ENCODE measurements around the gene PTOV1. TPM values are rescaled to one million over a fixed set of nuclear protein-coding genes. Genes with fewer than 3 reads are reported as not detected.

The PTOV1 gene
- total and polyA plus RNA-seq, 10 of the 15 experiments (the other 5 are each of a cell fraction or from before 2014, with no cell fraction given): 3.2 to 83.5 (median 22.3) TPM

DNA sequence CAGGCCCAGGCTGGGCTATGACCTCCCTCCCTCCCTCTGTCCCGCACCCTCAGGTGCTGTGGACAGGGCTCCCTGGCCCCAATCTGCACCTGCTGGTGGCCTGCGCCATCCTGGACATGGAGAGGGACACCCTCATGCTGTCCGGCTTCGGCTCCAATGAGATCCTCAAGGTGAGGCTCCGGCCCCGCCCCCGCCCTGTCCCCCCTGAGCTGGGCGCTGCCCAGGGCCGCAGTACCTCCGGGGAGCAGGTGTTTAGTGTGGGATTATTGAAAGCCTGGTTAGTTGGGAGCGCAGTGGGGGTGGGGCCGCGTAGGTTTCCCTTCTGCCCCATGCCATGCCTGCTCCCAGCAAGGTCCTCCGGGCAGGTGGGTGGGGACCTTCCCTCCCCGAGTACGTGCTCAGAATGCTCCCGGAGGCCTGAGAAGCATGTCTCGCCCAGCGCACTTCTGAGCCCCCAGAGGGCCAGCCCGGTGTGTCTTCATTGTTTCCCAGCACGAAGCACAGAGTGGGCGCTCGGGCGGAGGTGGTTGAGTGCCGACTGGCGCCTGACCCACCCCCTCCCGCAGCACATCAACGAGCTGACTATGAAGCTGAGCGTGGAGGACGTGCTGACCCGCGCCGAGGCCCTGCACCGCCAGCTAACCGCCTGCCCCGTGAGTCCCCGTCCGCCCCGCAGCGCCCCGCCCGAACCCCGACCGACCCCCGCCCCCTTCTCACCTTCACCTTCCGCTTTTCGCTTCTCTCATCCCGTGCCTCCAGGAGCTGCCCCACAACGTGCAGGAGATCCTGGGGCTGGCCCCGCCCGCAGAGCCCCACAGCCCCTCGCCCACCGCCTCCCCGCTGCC lies 36.9 kb downstream of the PTOV1 start (continued):
- TF ChIP-seq ZBTB11 (CRISPR knock-in tag; IDR thresholded peaks at IDR 0.05) (0 out of 2 replicates have a peak, but pooled peaks have one; percentile 13), SPI1 (IDR thresholded peaks at IDR 0.05; ENCODE audit: borderline replicate concordance, insufficient read depth, low read depth, low read length) (no peak), NR2C1 (IDR thresholded peaks at IDR 0.05) (no peak)

- peaks cover 2 to 13% of the 10 kb centered on the region in 2 experiments; a peak in 3 of 4 replicates for H3K36me3 ChIP-seq (ENCODE audit: control insufficient read depth in 2 of 2, insufficient read depth in 2 of 2, low read length in 1 of 2)
- H3K27me3 ChIP-seq (replicated peaks in 1 of 2; ENCODE audit: control insufficient read depth in 2 of 2, insufficient read depth in 2 of 2, low read length in 1 of 2): no peaks in the 10 kb centered on the region
- no peak for DNase-seq (ENCODE audit: low read depth, low spot score)
- FAIRE-seq: no peak
- H4K20me1 ChIP-seq (ENCODE audit: control insufficient read depth, insufficient read depth): no peaks in the 10 kb centered on the region
- H3K4me1 ChIP-seq (ENCODE audit: control insufficient read depth, insufficient read depth, low read length): peaks cover 22% of the 10 kb centered on the region
- no peaks in the 10 kb centered on the region; the same call in 2 of the 3 replicates for H3K9me3 ChIP-seq (replicated peaks; ENCODE audit: control insufficient read depth, insufficient read depth, low read length)
- intact Hi-C loops (cut with micrococcal nuclease; ENCODE audit: unreplicated experiment) (no loop called here), in situ Hi-C loops (cut with MboI) (loop anchor here (25.0 kb wide), 1 partner anchor 1251 kb away; the partner anchor contains the start of genes CA11 and DBP)
- H3K9ac ChIP-seq (ENCODE audit: control insufficient read depth, insufficient read depth, low read length): no peak overlapping the region
- RAD21 ChIA-PET (ENCODE audit: unreplicated experiment): interaction anchor here (0.6 to 2.4 kb wide), 9 partner anchors 8 to 224 kb away, joined by 3 to 9 read pairs (median 3); partner anchors contain the start of genes ATF5, IL4I1 and NUP62
- peak; percentile 3 for ATAC-seq
- no peak overlapping the region for H2AFZ ChIP-seq (ENCODE audit: control insufficient read depth, low read depth, low read length)
- SMC1A ChIA-PET (ENCODE audit: uncharacterized antibody, unreplicated experiment): interaction anchor here (1.3 to 3.1 kb wide), 3 partner anchors 19 to 40 kb away, joined by 5 to 15 read pairs (median 6); partner anchors contain the start of genes ATF5 and NUP62
- H3K27ac ChIP-seq (ENCODE audit: control insufficient read depth, insufficient read depth): no peak overlapping the region
- 17% methylated on average over 16 of the region's 18 CpGs for WGBS (ENCODE audit: insufficient coverage, insufficient replicate concordance, low lambda C conversion rate, missing lambda C conversion rate)
- peaks cover 19% of the 10 kb centered on the region for H3K79me2 ChIP-seq (ENCODE audit: control insufficient read depth, insufficient read depth, low read length)
- H3K4me2 ChIP-seq (ENCODE audit: control insufficient read depth, insufficient read depth): peak overlapping the region; percentile 59
- peak overlapping the region; percentile 49; the same call in 1 of the 2 replicates for H3K4me3 ChIP-seq
- POLR2A ChIA-PET: interaction anchor here (0.9 to 3.6 kb wide), 9 partner anchors 8 to 122 kb away, joined by 3 to 33 read pairs (median 9); partner anchors contain the start of genes AKT1S1, AP2A1, ATF5 and IL4I1
- CTCF ChIA-PET: interaction anchor here (0.8 to 0.9 kb wide), 2 partner anchors 9 to 49 kb away, joined by 3 read pairs; no protein-coding TSS in a partner anchor
- BruUV-seq (replicated peaks): no TSS peak
- TF ChIP-seq, protein P1, sequence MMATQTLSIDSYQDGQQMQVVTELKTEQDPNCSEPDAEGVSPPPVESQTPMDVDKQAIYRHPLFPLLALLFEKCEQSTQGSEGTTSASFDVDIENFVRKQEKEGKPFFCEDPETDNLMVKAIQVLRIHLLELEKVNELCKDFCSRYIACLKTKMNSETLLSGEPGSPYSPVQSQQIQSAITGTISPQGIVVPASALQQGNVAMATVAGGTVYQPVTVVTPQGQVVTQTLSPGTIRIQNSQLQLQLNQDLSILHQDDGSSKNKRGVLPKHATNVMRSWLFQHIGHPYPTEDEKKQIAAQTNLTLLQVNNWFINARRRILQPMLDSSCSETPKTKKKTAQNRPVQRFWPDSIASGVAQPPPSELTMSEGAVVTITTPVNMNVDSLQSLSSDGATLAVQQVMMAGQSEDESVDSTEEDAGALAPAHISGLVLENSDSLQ (IDR thresholded peaks at IDR 0.05): no peak
- TF ChIP-seq, protein P2, sequence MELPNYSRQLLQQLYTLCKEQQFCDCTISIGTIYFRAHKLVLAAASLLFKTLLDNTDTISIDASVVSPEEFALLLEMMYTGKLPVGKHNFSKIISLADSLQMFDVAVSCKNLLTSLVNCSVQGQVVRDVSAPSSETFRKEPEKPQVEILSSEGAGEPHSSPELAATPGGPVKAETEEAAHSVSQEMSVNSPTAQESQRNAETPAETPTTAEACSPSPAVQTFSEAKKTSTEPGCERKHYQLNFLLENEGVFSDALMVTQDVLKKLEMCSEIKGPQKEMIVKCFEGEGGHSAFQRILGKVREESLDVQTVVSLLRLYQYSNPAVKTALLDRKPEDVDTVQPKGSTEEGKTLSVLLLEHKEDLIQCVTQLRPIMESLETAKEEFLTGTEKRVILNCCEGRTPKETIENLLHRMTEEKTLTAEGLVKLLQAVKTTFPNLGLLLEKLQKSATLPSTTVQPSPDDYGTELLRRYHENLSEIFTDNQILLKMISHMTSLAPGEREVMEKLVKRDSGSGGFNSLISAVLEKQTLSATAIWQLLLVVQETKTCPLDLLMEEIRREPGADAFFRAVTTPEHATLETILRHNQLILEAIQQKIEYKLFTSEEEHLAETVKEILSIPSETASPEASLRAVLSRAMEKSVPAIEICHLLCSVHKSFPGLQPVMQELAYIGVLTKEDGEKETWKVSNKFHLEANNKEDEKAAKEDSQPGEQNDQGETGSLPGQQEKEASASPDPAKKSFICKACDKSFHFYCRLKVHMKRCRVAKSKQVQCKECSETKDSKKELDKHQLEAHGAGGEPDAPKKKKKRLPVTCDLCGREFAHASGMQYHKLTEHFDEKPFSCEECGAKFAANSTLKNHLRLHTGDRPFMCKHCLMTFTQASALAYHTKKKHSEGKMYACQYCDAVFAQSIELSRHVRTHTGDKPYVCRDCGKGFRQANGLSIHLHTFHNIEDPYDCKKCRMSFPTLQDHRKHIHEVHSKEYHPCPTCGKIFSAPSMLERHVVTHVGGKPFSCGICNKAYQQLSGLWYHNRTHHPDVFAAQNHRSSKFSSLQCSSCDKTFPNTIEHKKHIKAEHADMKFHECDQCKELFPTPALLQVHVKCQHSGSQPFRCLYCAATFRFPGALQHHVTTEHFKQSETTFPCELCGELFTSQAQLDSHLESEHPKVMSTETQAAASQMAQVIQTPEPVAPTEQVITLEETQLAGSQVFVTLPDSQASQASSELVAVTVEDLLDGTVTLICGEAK (IDR thresholded peaks at IDR 0.05; ENCODE audit: borderline replicate concordance): no peak
Measured at GRCh38 chr19:49888510-49888824, 37.5 kb downstream of the PTOV1 start.

Data from GM12878 (cell line).